HG03060 (cell line): ENCODE measurements around the gene ANGPTL2.
"Not testable (repeated sequence)": the region's sequence is repeated elsewhere in the genome, so short reads cannot be mapped to it uniquely, and the experiment has no call there.

Source experiments
- ATAC-seq: cut with Tn5 transposase; IDR thresholded peaks from one replicate; pipeline ENCODE4 v1.9.1; 2021; ENCODE audit warnings: low read depth, moderate number of reproducible peaks; ENCODE audit not compliant: unreplicated experiment

Gene ANGPTL2

GRCh38 chr9:127155314-127155960 is 33.0 kb upstream of the ANGPTL2 start:
- ATAC-seq, result no peak

GRCh38 chr9:127154390-127155191 is 32.2 kb upstream of the ANGPTL2 start:
- no peak for ATAC-seq

- no peak for ATAC-seq
Measured at GRCh38 chr9:127154003-127154389, 31.6 kb upstream of the ANGPTL2 start.

GRCh38 chr9:127153501-127153900 is 31.1 kb upstream of the ANGPTL2 start:
- ATAC-seq, result no peak

GRCh38 chr9:127149463-127150390 is 27.3 kb upstream of the ANGPTL2 start:
- no peak for ATAC-seq

GRCh38 chr9:127149010-127149409 is 26.6 kb upstream of the ANGPTL2 start:
- no peak for ATAC-seq

DNA sequence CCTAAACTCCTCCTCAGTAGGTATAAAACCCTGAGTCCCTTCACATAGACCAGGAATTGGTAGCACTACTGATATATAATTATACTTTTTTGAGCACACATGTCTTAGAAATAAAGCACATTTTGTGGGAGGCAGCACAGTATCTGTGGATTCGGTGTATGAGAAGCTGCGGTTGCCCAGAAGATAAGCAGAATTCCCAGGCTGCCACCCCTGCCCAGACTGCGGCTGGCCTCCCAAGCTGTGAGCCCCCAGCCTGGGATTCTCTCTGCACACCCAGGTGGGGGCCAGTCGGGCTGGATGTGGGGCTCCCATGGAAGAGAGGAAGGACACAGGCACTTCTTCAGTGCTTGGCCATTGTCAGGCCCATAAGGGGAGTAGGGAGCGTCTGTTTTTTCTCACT is 25.6 kb upstream of the ANGPTL2 start:
- no peak for ATAC-seq

DNA sequence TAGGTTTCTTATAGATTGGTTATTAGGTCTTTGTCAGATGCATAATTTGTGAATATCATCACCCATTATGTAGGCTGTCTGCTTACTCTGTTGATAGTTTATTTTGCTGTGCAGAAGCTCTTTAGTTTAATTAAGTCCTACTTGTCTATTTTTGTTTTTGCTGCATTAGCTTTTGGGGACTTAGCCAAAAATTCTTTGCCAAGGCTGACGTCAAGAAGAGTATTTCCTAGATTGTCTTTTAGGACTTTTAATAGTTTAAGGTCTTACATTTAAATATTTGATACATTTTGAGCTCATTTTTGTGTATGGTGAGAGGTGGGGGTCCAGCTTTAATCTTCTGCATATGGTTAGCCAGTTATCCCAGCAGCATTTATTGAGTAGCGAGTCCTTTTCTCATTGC is 24.8 kb upstream of the ANGPTL2 start:
- ATAC-seq, result no peak

DNA sequence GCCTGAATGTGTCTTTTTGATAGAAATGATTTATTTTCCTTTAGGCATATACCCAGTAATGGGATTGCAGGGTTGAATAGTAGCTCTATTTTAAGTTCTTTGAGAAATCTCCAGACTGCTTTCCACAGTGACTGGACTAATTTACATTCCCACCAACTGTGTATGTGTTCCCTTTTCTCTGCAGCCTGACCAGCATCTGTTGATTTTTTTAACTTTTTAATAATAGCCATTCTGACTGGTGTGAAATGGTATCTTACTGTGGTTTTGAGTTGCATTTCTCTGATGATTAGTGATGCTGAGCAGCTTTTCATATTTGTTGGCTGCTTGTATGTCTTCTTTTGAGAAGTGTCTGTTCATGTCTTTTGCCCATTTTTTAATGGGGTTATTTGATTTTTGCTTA is 24.4 kb upstream of the ANGPTL2 start:
- not testable (repeated sequence) for ATAC-seq

GRCh38 chr9:127144670-127145445 is 22.4 kb upstream of the ANGPTL2 start:
- ATAC-seq, result no peak

GRCh38 chr9:127143920-127144465 is 21.6 kb upstream of the ANGPTL2 start:
- no peak for ATAC-seq

DNA sequence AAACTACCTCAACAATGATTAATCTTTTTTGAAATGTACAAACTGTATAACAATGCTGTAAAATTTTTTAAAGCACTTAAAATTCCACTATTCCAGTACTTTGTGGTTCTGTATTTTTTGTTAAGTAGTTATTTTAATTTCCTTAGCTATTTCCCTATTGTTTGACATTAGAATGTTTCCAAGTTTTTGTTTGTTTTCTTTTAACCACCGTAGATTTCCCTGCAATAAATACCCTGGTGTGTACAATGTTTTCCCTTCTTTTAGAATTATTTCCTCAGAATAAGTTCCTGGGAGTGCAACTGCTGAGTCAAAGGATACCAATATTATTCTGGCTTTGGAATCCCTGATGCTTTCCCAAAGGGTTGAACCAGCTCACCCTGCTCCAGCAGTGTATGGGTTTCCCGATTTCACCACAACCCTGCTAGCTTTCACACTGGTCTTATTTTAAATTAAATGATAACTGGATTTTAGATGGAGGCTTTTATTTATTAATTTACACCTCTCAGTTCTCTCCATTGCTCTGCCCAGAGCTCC is 20.6 kb upstream of the ANGPTL2 start:
- ATAC-seq, result no peak

DNA sequence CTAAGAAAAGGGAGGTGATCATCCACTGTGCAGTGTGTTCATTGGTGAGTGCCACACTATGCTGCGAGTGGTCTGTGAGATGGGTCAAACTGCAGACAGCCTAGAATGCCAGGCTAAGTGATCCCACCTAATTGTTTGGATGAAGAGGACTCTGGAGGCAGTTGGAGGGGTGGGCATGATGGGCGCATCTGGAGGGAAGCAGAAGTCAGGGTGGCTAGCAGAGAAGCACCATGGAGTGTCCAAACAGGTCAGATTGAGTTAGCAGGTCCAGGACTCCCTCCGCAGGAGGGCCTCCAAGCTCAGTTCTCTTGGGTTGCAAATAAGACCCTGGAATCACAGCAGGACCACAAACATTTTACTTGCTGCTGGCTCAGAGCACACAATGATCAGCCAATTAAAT is 19.9 kb upstream of the ANGPTL2 start:
- no peak for ATAC-seq

- ATAC-seq, result no peak
Measured at GRCh38 chr9:127140842-127141675, 18.6 kb upstream of the ANGPTL2 start.

GRCh38 chr9:127140181-127140580 is 17.7 kb upstream of the ANGPTL2 start:
- no peak for ATAC-seq

DNA sequence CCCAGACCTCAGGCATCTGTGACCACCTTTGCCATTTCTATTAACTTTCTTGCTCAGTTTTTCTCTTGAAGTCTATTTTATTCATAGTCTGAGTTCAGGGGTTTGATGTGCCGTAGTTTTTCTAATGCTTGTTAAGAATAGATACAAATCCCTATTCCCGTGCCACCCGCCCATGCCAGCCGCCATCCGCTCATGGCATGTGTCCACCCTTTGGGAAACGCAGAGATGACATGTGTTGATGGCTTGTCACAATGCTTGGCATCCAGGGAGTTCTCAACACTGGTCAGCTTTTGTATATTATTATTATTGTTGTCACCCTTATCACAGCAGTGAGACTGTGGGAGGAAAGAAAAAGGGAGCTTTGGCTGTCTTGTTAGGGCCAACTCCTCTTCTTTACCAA is 17.3 kb upstream of the ANGPTL2 start:
- no peak for ATAC-seq

DNA sequence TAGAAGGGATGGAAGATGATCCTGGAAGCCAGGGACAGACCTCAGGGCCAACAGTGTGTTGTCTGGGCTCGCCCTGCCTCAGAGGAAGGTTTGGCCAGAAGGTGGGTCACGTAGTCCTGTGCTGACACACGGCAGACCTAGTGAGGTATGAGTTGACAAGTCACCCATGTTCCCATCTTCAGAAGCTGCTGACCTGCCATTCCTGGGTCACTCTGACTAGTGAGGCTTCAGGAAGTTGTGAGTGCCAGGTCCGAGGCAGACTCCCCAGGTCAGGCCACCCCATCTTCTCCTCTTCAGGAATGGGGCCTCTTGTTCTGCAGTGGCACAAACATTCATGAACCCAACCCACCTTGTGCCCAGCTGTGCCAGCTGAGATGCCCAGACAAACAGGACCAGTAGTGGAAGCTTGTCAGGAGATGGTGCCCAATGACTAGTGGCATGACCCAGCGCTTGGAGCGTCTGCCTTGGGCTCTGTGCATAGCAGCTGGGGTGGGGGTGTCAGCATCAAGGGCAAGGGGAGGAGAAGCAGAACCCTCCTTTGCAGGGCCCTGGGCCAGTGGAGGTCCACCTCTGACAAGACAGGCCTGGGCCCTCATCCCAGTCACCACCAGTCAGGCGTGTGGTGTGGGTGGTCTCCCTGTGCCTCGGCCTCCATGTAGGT is 16.8 kb upstream of the ANGPTL2 start:
- ATAC-seq, result no peak

DNA sequence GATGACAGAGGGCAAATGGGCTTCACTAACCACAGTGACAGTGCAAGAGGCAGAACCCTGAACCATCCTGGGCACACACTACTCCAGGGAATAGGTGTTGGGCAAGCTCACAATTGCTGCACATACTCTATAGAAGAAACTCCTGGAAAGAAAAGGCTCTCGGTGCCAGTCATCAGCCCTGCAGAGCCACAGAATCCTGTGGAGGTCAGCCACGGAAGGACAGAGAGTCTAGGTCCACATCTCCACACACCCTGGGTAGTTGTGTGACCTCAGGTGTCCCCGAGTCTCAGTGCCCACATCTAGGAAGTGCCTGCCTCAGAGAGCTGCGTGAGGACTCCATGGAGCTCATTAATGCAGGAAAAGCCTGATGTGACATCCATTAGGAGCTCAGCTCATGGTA is 16.0 kb upstream of the ANGPTL2 start:
- no peak for ATAC-seq
